ENCODE measurements around the gene ZKSCAN3. TPM values are rescaled to one million over a fixed set of nuclear protein-coding genes. Genes with fewer than 3 reads are reported as not detected.

The ZKSCAN3 gene
- total RNA-seq, 3 donors from 2014 or later: 3.4 to 6.4 (median 3.6) TPM

GRCh38 chr6:28390688-28391087, 40.9 kb downstream of the ZKSCAN3 start:
- Histone ChIP-seq H3K9me3 (no peaks in the 10 kb centered on the region), H3K4me1 (no peaks in the 10 kb centered on the region), H3K27ac (no peak overlapping the region), H3K36me3 (no peaks in the 10 kb centered on the region), H3K27me3 (no peaks in the 10 kb centered on the region), H3K4me3 (no peak overlapping the region)
- DNase-seq (ENCODE audit: low spot score in 2 of 2): no peak
- TF ChIP-seq POLR2A (IDR thresholded peaks at IDR 0.05): no peak
- TF ChIP-seq CTCF (IDR thresholded peaks at IDR 0.05): no peak
- no peak for TF ChIP-seq POLR2AphosphoS5 (IDR thresholded peaks at IDR 0.05)
- intact Hi-C loops (cut with DNase I; ENCODE audit: low total_unique reads): no loop called here

GRCh38 chr6:28393912-28394662, 44.3 kb downstream of the ZKSCAN3 start:
- Histone ChIP-seq H3K27me3 (no peaks in the 10 kb centered on the region), H3K4me1 (peaks cover 0 to 14% of the 10 kb centered on the region in 2 donors), H3K36me3 (no peaks in the 10 kb centered on the region), H3K4me3 (no peak overlapping the region), H3K27ac (no peak overlapping the region), H3K9me3 (no peaks in the 10 kb centered on the region)
- intact Hi-C loops (cut with DNase I; ENCODE audit: low total_unique reads): no loop called here
- DNase-seq (ENCODE audit: low spot score in 2 of 2): no peak
- no peak for TF ChIP-seq POLR2AphosphoS5 (IDR thresholded peaks at IDR 0.05)
- TF ChIP-seq CTCF (IDR thresholded peaks at IDR 0.05): no peak
- TF ChIP-seq POLR2A (IDR thresholded peaks at IDR 0.05): no peak

- Histone ChIP-seq H3K27ac (no peak overlapping the region), H3K36me3 (no peaks in the 10 kb centered on the region), H3K27me3 (no peaks in the 10 kb centered on the region), H3K9me3 (no peaks in the 10 kb centered on the region), H3K4me3 (no peak overlapping the region), H3K4me1 (peaks cover 0 to 14% of the 10 kb centered on the region in 2 donors)
- TF ChIP-seq POLR2A (IDR thresholded peaks at IDR 0.05) (no peak), CTCF (IDR thresholded peaks at IDR 0.05) (no peak), POLR2AphosphoS5 (IDR thresholded peaks at IDR 0.05) (no peak)
- no peak for DNase-seq (ENCODE audit: low spot score in 2 of 2)
- intact Hi-C loops (cut with DNase I; ENCODE audit: low total_unique reads): no loop called here
Measured at GRCh38 chr6:28395918-28396317, 46.2 kb downstream of the ZKSCAN3 start.

- TF ChIP-seq POLR2A (IDR thresholded peaks at IDR 0.05): no peak
- peak in 2 of 3 donors; percentile 35 to 65 for TF ChIP-seq POLR2AphosphoS5 (IDR thresholded peaks at IDR 0.05)
- TF ChIP-seq CTCF (IDR thresholded peaks at IDR 0.05): peak in 1 of 3 donors; percentile 16
- peak within 1 kb of the TSS; percentile 10 to 61 for H3K27ac ChIP-seq
- peak within 1 kb of the TSS; percentile 69 to 91 (median 89) for H3K4me3 ChIP-seq
- H3K36me3 ChIP-seq: no peaks in the 10 kb centered on the region
- peak; percentile 55 to 65 for DNase-seq (ENCODE audit: low spot score in 2 of 2)
- H3K27me3 ChIP-seq: no peaks in the 10 kb centered on the region
- H3K9me3 ChIP-seq: no peaks in the 10 kb centered on the region
- intact Hi-C loops (cut with DNase I; ENCODE audit: low total_unique reads): no loop called here
- H3K4me1 ChIP-seq: peaks cover 0 to 14% of the 10 kb centered on the region in 2 donors
Measured at GRCh38 chr6:28399350-28400121, 49.8 kb downstream of the ZKSCAN3 start, which contains the start of gene ZSCAN12. ZSCAN12 (minus strand) TSS chr6:28399747; CDS start chr6:28398405, 1,342 bp downstream.

GRCh38 chr6:28400122-28400451, 50.3 kb downstream of the ZKSCAN3 start:
- no peak for DNase-seq (ENCODE audit: low spot score in 2 of 2)
- H3K36me3 ChIP-seq: no peaks in the 10 kb centered on the region
- intact Hi-C loops (cut with DNase I; ENCODE audit: low total_unique reads): no loop called here
- peak overlapping the region; percentile 10 to 61 for H3K27ac ChIP-seq
- H3K4me1 ChIP-seq: peaks cover 0 to 14% of the 10 kb centered on the region in 2 donors
- no peaks in the 10 kb centered on the region for H3K27me3 ChIP-seq
- TF ChIP-seq CTCF (IDR thresholded peaks at IDR 0.05): no peak
- no peak for TF ChIP-seq POLR2AphosphoS5 (IDR thresholded peaks at IDR 0.05)
- no peak for TF ChIP-seq POLR2A (IDR thresholded peaks at IDR 0.05)
- peak overlapping the region; percentile 69 to 91 (median 89) for H3K4me3 ChIP-seq
- H3K9me3 ChIP-seq: no peaks in the 10 kb centered on the region
